Measurements from ENCODE around the gene PGAP3. TPM values are rescaled to one million over a fixed set of nuclear protein-coding genes. Genes with fewer than 3 reads are reported as not detected.
A peak's percentile ranks its signal among the peaks of the same experiment; 100 is the strongest.

The PGAP3 gene
- total RNA-seq (2013) = 10.5 TPM
- polyA plus RNA-seq (10 to 100 TPM in 1 of 3 donors, 1 to 10 TPM in 2; 8.3 to 19.3 (median 9.2) TPM), polyA minus RNA-seq (5.1 and 8.5 TPM in 2 replicates), total RNA-seq (1.0 to 11.0 (median 8.1) reads per million in 11 experiments)

DNA sequence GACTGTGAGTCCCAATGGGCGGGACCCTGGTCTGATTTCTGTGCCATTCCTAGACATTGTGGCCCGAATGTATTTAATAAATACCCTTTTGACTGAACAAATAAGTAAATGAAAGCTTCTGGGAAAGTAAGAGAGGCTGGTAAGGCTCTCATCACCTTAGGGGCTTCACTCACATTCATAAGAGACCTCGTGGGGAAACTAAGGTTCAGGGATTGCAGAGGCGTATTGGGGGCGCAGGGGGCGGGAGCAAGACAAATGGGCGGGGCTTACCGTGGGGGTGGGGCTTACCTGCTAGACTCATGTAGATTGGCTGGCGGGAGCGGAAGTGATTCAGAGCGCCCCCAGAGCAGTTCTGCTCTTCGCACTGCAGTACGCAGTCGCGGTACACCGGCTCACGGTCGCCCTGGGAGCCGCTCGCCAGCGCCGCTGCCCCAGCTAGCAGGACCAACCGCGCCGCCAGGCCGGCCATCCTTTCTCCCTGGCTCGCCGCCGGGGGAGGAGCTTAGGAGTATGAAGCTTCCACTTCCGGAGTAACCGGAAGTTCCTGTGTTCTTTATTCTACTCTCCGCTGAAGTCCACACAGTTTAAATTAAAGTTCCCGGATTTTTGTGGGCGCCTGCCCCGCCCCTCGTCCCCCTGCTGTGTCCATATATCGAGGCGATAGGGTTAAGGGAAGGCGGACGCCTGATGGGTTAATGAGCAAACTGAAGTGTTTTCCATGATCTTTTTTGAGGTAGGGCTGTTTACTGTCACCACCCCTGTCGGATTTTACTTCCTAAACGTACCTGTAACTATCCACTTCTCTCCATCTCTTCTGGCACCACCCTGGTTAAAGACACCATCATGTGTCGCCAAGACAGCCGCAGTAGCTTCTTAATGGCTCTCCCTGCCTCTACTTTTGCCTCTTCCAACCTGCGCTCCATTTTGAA, at the start of gene PGAP3:
Gene PGAP3 (minus strand): TSS at position 512 of the 929 bp plus-strand sequence. CDS start 43 bp downstream, at position 469.
- peak within 1 kb of the TSS; percentile 60 to 96 (median 82) for H3K4me3 ChIP-seq (replicated peaks in 1 of 3; ENCODE audit: low read depth in 2 of 3, low read length in 3 of 3)
- peak within 1 kb of the TSS; percentile 78 to 79 for H3K27ac ChIP-seq (ENCODE audit: low read depth in 1 of 2, low read length in 2 of 2)
- H2AFZ ChIP-seq (ENCODE audit: insufficient read depth, low read depth, low read length, poor library complexity, severe bottlenecking) = peak within 1 kb of the TSS; percentile 93
- H3K9me3 ChIP-seq (replicated peaks in 1 of 2; ENCODE audit: control insufficient read depth in 1 of 2, insufficient read depth in 1 of 2, low read length in 2 of 2) = no peaks in the 10 kb centered on the region
- H3K27me3 Mint-ChIP-seq (ENCODE audit: low read depth in 3 of 3) = peaks cover 2 to 8% (median 8%) of the 10 kb centered on the region in 3 donors
- peaks cover 8 to 13% of the 10 kb centered on the region in 2 donors for H3K36me3 ChIP-seq (replicated peaks in 1 of 2; ENCODE audit: control insufficient read depth in 1 of 2, insufficient read depth in 2 of 2, low read length in 2 of 2)
- peaks cover 17% of the 10 kb centered on the region for H3K4me1 Mint-ChIP-seq
- peak within 1 kb of the TSS; percentile 88 to 96 (median 94) for H3K27ac Mint-ChIP-seq
- TF ChIP-seq, protein P1, sequence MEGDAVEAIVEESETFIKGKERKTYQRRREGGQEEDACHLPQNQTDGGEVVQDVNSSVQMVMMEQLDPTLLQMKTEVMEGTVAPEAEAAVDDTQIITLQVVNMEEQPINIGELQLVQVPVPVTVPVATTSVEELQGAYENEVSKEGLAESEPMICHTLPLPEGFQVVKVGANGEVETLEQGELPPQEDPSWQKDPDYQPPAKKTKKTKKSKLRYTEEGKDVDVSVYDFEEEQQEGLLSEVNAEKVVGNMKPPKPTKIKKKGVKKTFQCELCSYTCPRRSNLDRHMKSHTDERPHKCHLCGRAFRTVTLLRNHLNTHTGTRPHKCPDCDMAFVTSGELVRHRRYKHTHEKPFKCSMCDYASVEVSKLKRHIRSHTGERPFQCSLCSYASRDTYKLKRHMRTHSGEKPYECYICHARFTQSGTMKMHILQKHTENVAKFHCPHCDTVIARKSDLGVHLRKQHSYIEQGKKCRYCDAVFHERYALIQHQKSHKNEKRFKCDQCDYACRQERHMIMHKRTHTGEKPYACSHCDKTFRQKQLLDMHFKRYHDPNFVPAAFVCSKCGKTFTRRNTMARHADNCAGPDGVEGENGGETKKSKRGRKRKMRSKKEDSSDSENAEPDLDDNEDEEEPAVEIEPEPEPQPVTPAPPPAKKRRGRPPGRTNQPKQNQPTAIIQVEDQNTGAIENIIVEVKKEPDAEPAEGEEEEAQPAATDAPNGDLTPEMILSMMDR (IDR thresholded peaks at IDR 0.05) = no peak
- H3K79me2 ChIP-seq (ENCODE audit: insufficient read depth, low read length) = no peaks in the 10 kb centered on the region
- H3K4me1 ChIP-seq (ENCODE audit: control insufficient read depth in 1 of 2, insufficient read depth in 2 of 2, low read length in 2 of 2) = peaks cover 12 to 18% of the 10 kb centered on the region in 2 donors
- intact Hi-C loops (cut with micrococcal nuclease) = loop anchor here in 1 of 2 donors (5.0 kb wide), 2 partner anchors 39 to 51 kb away; partner anchors contain the start of gene STARD3
- peaks cover 19 to 21% of the 10 kb centered on the region in 2 donors for H3K36me3 Mint-ChIP-seq
- H4K20me1 ChIP-seq (ENCODE audit: insufficient read depth, low read length) = no peaks in the 10 kb centered on the region
- 2% methylated on average over 31 of the region's 45 CpGs for whole genome bisulfite sequencing (ENCODE audit: insufficient coverage)
- peaks cover 0 to 17% (median 6%) of the 10 kb centered on the region in 7 donors for H3K9me3 Mint-ChIP-seq
- peak within 1 kb of the TSS; percentile 93 for H3K4me2 ChIP-seq (replicated peaks; ENCODE audit: extremely low read depth, low read length, poor library complexity, severe bottlenecking)
- peak within 1 kb of the TSS; percentile 68 for H3K9ac ChIP-seq (ENCODE audit: insufficient read depth, low read length, poor library complexity, severe bottlenecking)
- peak; percentile 70 to 88 (median 86) for DNase-seq
- H3K4me3 Mint-ChIP-seq = peak within 1 kb of the TSS; percentile 94 to 97
- H3K27me3 ChIP-seq (ENCODE audit: control insufficient read depth in 2 of 2, insufficient read depth in 2 of 2, low read length in 2 of 2) = no peaks in the 10 kb centered on the region

DNA sequence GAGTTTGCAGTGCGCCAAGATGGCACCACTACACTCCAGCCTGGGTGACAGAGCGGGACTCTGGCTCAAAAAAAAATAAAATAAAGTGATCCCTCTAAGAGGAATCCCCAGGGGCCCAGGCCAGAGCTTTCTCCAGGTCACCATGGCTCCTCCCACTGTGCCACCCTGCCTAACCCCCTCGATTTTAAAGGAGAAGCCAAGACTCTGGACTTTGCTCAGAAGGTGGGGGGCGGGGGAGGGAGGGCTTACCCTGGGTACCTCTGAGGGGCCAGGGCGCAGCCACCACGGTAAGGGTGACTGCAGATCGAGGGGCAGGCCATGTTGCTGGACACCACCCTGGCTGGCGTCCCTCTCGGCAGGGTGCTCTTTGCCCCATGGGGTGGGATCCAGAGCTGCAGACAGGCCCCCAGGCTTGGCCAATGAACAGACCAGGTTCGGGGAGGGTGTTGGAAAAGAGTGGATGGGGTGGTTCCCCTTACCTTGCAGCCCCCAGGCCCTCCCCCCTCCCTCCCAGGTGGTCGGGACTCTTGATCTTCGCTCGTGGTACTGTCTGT, 49.4 kb upstream of the PGAP3 start:
- no peaks in the 10 kb centered on the region for H4K20me1 ChIP-seq (ENCODE audit: insufficient read depth, low read length)
- H3K4me1 Mint-ChIP-seq = peaks cover 16% of the 10 kb centered on the region
- H3K36me3 Mint-ChIP-seq = peaks cover 0 to 5% of the 10 kb centered on the region in 2 donors
- 72% methylated on average over 9 of the region's 13 CpGs for WGBS (ENCODE audit: insufficient coverage)
- H3K27me3 Mint-ChIP-seq (ENCODE audit: low read depth in 3 of 3) = peaks cover 69 to 86% (median 85%) of the 10 kb centered on the region in 3 donors
- no peaks in the 10 kb centered on the region for H3K36me3 ChIP-seq (replicated peaks in 1 of 2; ENCODE audit: control insufficient read depth in 1 of 2, insufficient read depth in 2 of 2, low read length in 2 of 2)
- intact Hi-C loops (cut with micrococcal nuclease) = no loop called here
- H3K9ac ChIP-seq (ENCODE audit: insufficient read depth, low read length, poor library complexity, severe bottlenecking) = peak overlapping the region; percentile 19
- TF ChIP-seq, protein P1 (IDR thresholded peaks at IDR 0.05) = no peak
- no peaks in the 10 kb centered on the region for H3K79me2 ChIP-seq (ENCODE audit: insufficient read depth, low read length)
- H2AFZ ChIP-seq (ENCODE audit: insufficient read depth, low read depth, low read length, poor library complexity, severe bottlenecking) = peak overlapping the region; percentile 57
- DNase-seq = no peak
- H3K4me2 ChIP-seq (replicated peaks; ENCODE audit: extremely low read depth, low read length, poor library complexity, severe bottlenecking) = peak overlapping the region; percentile 41
- H3K4me3 Mint-ChIP-seq = peak overlapping the region in 1 of 2 donors; percentile 76
- H3K9me3 ChIP-seq (replicated peaks in 1 of 2; ENCODE audit: control insufficient read depth in 1 of 2, insufficient read depth in 1 of 2, low read length in 2 of 2) = peaks cover 0 to 9% of the 10 kb centered on the region in 2 donors
- H3K27ac ChIP-seq (ENCODE audit: low read depth in 1 of 2, low read length in 2 of 2) = no peak overlapping the region
- H3K27me3 ChIP-seq (ENCODE audit: control insufficient read depth in 2 of 2, insufficient read depth in 2 of 2, low read length in 2 of 2) = peaks cover 39 to 65% of the 10 kb centered on the region in 2 donors
- H3K9me3 Mint-ChIP-seq = peaks cover 0 to 18% (median 7%) of the 10 kb centered on the region in 7 donors
- peaks cover 11 to 19% of the 10 kb centered on the region in 2 donors for H3K4me1 ChIP-seq (ENCODE audit: control insufficient read depth in 1 of 2, insufficient read depth in 2 of 2, low read length in 2 of 2)
- no peak overlapping the region for H3K27ac Mint-ChIP-seq
- H3K4me3 ChIP-seq (replicated peaks in 1 of 3; ENCODE audit: low read depth in 2 of 3, low read length in 3 of 3) = peak overlapping the region in 1 of 3 experiments; percentile 39

Data from CD14-positive monocyte (primary cell).